HG03280 (cell line): ENCODE results near the gene CT47A1.
"Not testable (repeated sequence)": the region's sequence is repeated elsewhere in the genome, so short reads cannot be mapped to it uniquely, and the experiment has no call there.

Experiments used
- ATAC-seq: cut with Tn5 transposase; IDR thresholded peaks from one replicate; pipeline ENCODE4 v1.9.1; 2021; ENCODE audit warnings: mild to moderate bottlenecking, moderate library complexity; ENCODE audit not compliant: unreplicated experiment

Gene CT47A1

GRCh38 chrX:120985660-120986059, at the start of gene CT47A1:
Gene CT47A1 (minus strand): TSS chrX:120985760. CDS start chrX:120985529, 231 bp downstream.
- ATAC-seq = not testable (repeated sequence)

DNA sequence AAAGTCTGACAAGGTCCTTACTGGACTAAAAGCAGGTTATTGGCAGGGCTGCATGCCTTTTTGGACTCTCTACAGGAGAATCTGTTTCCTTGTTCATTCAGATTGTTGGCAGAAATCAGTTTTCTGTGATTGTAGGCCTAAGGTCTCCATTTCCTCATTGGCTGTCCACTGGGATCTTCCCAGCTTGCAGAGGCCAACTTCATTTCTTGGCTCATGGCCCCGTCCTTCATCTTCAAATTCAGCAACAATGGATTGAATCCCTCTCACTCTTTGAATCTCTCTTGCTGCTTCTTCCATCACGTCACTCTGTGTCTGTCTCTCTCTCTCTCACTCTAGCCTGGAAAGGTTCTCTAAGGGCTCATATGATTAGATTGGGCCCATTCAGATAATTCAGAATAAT, 47.0 kb upstream of the CT47A1 start:
- ATAC-seq = no peak

GRCh38 chrX:121030083-121030482, 44.5 kb upstream of the CT47A1 start:
- no peak for ATAC-seq

- ATAC-seq = no peak
Observed at GRCh38 chrX:121028419-121028818, 42.9 kb upstream of the CT47A1 start.

- no peak for ATAC-seq
Observed at GRCh38 chrX:121014826-121015225, 29.3 kb upstream of the CT47A1 start.

GRCh38 chrX:121013897-121014455, 28.4 kb upstream of the CT47A1 start:
- ATAC-seq = no peak

DNA sequence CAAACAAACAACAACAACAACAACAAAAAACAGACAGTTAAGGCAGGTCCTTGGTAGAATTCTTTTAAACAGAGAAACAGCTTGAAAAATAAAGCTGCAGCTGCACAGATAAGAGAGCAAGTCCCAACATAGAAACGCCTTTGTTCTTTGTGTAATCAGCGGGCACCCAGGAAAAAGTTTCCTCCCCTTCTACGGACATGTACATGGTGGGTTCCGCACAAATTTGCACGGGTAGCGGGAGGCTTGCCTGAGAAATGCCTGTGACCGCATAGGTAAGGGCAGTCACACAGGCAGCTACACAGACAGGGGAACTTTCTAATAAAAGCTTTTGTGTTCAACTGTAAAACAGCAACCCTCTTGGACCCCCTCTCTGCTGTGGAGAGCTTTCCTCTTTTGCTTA, 25.7 kb upstream of the CT47A1 start:
- no peak for ATAC-seq

DNA sequence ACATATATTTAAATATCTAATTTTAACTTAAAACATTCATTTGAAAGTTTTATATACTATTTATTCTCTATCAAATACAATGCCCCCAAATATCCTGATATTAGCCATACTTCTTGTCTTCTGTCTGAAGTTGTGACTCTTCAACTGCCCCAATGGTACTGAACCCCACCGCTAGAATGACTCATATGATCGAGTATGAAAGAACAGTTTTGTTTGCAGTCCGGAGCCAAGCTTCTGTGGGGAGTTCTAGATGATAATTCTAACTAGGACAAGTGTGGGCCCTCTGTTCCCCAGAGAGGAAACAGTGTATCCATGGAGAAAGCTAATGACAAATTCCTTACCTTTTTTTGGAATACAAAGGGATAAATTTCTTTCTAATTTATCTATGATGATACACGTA, 24.7 kb upstream of the CT47A1 start:
- no peak for ATAC-seq

DNA sequence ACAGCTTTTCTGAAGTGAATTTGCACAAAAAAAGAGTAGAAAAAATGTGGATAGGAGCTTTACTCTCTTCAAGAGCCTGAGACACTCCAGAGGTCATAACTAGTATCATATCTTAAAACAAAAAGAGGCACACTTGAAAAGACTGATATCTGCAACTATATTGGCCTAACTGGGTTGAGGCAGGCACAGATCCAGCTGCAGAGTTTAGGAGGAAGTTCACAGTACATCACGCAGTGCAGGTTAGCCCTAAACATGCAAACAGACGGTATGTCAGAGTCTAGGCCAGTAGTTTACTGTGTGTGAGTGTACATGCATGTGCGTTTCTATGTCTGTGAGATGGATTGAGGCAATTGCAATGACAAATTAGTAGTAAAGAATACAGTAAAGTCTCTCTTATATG, 24.2 kb upstream of the CT47A1 start:
- no peak for ATAC-seq

- ATAC-seq = no peak
Observed at GRCh38 chrX:121008920-121009319, 23.4 kb upstream of the CT47A1 start.

DNA sequence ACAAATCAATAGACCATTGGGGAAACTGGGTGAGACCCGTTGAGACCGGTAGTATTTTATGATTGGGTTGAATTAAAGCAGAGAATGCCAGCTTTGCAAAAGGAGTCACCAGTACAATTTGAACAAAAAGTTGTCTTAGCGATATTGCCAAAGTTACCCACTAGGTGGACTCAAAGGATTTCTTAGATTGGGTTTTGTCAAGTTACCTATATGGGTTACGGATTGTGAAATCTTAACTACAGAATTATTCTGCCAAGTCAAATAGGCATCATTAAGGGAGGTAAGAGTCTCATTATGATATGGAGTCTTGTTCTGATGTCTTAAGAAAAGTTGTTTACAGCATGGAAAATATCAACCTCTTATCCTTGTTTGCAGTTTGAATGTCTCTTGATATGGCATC, 15.0 kb upstream of the CT47A1 start:
- no peak for ATAC-seq

- ATAC-seq = no peak
Observed at GRCh38 chrX:120999413-120999812, 13.9 kb upstream of the CT47A1 start.

DNA sequence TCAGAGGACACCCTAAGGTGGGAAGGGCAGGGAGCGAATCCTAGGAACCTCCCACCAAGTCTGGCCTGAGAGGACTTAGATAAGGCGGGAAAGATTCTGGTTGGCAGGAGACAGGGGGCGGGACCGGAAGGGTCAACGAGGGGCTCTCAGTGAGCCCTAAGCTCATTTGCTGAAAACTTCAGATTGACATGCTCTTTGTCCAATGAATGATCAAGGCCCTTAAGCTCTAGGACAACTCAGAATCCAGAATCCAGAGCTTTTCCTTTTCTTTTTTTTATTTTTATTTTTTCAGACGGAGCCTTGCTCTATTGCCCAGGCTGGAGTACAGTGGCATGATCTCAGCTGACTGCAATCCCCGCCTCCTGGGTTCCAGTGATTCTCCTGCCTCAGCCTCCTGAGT, 29.1 kb downstream of the CT47A1 start, which contains the start of gene CT47A7:
TSS of gene CT47A7 (minus strand) at position 101 of the 400 bp plus-strand sequence. CDS start 255 bp downstream, outside the sequence.
- not testable (repeated sequence) for ATAC-seq
